GM12892 (cell line): Measurements from ENCODE around the gene CHTF18.

Experiments
- DNase-seq: peaks from one replicate; pipeline ENCODE4 v3.0.0; 2011; ENCODE audit not compliant: insufficient read length
- FAIRE-seq: peaks from 2 replicates; lab custom pipeline; 2011; peaks lifted over from hg19 to GRCh38; lab: Jason Lieb, UNC
- POLR2A ChIP-seq: IDR thresholded peaks from 2 replicates; pipeline ENCODE4 v1.6.1; 2011; ENCODE audit warnings: low read depth, low read length, control low read depth
- POLR2AphosphoS5 ChIP-seq: IDR thresholded peaks from 2 replicates; pipeline ENCODE4 v1.6.1; 2011; ENCODE audit warnings: low read depth, low read length, control low read depth
- TAF1 ChIP-seq: IDR thresholded peaks from 2 replicates; pipeline ENCODE4 v1.6.1; 2011; ENCODE audit warnings: low read depth, mild to moderate bottlenecking, control low read depth, low read length, borderline replicate concordance

The CHTF18 gene

DNA sequence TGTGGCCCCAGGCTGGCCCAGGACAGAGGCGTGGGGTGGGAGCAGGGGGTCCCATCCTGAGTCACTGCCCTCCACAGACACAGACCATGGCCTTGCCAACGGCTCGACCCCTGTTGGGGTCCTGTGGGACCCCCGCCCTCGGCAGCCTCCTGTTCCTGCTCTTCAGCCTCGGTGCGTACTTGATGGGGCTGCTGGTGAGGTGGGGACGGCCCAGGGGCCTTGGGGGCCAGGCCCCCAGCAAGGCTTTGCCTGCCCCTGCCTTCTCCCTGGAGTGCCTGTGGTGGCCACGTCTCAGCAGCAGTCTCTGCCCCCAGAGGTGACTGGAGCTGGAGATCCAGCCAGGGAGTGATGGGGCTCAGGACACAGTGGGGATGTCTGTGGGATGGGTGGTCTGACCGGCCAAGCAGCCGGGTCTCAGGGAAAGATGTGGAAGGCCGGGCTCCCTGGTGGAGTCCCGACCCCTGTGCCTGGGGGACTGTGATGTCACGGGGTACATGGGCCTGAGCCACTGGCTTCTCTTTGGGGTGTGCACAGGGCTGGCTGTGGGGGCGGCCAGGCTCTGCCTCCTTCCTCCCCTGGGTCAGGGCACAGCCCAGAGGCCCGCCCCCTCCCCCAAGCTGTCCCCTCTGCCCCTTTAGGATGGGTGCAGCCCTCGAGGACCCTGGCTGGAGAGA is 25.7 kb upstream of the CHTF18 start:
- DNase-seq (no peak), FAIRE-seq (no peak)
- no peak for TF ChIP-seq POLR2A
- no peak for TF ChIP-seq POLR2AphosphoS5
- no peak for TF ChIP-seq TAF1

DNA sequence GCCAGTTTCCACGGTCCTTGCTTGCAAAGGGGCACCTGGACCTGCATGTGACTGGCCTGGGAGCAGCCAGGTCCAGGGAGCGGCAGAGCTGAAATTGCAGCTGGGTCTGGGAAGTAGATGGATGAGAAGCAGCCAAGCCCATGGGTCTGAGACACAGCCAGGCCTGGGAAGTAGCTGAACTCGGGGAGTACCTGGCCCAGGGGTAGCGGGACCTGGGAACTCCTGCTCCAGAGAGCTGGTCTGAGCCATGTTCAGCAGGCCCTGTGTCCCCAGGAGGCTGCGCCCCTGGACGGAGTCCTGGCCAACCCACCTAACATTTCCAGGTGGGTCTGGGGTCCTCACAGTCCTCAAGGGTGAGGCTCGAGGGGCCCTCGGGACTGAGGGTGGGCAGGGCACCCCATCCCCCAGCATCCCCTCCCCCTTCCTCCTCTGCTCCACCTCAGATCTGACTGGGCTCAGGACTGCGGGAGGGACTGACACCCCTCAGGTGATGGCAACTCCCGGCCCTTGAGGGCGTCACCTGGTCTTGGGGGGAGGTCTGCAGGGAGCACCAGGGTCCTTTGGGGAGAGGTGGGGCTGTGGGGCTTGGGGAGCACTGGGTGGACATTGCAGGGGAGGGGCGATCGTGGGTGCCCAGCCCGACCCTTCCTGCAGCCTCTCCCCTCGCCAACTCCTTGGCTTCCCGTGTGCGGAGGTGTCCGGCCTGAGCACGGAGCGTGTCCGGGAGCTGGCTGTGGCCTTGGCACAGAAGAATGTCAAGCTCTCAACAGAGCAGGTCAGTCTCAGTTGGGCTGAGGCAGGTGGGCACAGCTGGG is 24.8 kb upstream of the CHTF18 start:
- TF ChIP-seq POLR2AphosphoS5, result no peak
- no peak for TF ChIP-seq POLR2A
- no peak for TF ChIP-seq TAF1
- no peak for FAIRE-seq
- DNase-seq, result no peak

DNA sequence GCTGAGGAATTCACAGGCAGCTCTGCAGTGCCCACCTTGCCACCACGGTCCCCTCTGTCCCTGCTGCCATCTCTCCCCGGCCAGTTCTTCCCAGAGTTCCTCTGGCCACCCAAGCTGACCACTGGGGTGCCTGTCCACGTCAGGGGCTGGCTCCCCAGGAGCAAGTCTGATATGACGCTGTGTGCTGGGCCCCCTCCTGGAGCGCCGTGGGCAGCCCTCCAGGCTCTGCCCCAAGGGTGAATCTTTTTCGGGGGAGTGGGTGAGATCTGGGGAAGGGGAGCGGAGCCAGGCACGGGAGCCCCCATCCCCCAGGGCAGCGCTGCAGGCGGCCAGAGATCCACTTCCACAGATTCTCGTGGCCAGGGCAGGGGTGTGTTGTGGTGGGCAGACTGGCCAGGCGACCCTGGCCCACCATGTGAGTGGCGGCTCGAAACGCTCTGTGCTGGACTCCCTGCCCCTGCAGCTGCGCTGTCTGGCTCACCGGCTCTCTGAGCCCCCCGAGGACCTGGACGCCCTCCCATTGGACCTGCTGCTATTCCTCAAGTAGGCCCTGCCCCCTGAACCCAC is 24.2 kb upstream of the CHTF18 start:
- DNase-seq (no peak), FAIRE-seq (no peak)
- TF ChIP-seq TAF1 (no peak), POLR2A (no peak), POLR2AphosphoS5 (no peak)

DNA sequence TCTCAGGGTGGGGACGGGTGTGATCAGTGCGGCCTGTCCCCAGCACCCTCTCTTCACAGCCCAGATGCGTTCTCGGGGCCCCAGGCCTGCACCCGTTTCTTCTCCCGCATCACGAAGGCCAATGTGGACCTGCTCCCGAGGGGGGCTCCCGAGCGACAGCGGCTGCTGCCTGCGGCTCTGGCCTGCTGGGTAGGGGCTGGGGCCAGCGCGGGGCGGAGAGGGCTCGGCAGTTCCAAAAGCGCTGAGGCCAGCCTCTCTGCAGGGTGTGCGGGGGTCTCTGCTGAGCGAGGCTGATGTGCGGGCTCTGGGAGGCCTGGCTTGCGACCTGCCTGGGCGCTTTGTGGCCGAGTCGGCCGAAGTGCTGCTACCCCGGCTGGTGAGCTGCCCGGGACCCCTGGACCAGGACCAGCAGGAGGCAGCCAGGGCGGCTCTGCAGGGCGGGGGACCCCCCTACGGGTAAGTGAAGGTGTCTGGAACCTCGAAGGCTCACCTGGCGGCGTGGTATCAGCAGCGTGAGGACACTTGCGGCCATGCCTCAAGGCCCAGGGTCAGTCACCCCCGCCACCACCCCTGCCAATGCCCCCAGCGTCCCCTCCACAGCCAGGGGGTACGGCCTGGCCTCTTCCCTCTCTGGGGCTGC is 23.5 kb upstream of the CHTF18 start:
- FAIRE-seq (no peak), DNase-seq (no peak)

DNA sequence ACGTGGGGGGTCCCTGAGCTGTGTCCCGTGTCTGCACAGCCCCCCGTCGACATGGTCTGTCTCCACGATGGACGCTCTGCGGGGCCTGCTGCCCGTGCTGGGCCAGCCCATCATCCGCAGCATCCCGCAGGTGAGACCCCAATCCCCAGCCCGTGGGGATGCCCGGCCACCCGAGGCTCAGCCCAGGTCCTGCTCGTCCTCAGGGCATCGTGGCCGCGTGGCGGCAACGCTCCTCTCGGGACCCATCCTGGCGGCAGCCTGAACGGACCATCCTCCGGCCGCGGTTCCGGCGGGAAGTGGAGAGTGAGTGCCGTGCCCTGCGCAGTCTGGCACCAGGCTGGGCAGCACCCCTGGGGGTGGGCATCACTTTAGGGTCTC is 22.9 kb upstream of the CHTF18 start:
- no peak for TF ChIP-seq POLR2A
- TF ChIP-seq TAF1, result no peak
- TF ChIP-seq POLR2AphosphoS5, result no peak
- FAIRE-seq, result no peak
- no peak for DNase-seq

More for the DNA sequence above, 23.5 kb upstream of the CHTF18 start:
- TF ChIP-seq POLR2AphosphoS5 (no peak), TAF1 (no peak), POLR2A (no peak)

DNA sequence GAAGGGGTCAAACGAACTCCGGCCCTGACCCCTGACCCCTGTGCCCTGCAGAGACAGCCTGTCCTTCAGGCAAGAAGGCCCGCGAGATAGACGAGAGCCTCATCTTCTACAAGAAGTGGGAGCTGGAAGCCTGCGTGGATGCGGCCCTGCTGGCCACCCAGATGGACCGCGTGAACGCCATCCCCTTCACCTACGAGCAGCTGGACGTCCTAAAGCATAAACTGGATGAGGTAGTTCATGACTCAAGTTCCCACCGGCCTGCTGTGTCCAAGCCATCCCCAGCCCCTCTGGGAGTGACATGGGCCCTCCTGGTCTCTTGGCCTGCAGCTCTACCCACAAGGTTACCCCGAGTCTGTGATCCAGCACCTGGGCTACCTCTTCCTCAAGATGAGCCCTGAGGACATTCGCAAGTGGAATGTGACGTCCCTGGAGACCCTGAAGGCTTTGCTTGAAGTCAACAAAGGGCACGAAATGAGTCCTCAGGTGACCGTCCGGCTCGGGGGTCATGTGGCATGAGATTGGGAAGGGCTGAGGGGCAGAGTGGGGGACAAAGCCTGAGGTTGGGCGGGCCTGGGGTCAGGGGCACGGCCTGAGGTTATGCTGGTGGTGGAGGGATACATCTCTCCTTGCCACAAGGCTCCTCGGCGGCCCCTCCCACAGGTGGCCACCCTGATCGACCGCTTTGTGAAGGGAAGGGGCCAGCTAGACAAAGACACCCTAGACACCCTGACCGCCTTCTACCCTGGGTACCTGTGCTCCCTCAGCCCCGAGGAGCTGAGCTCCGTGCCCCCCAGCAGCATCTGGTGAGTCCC is 22.2 kb upstream of the CHTF18 start:
- TF ChIP-seq TAF1, result no peak
- TF ChIP-seq POLR2A, result no peak
- no peak for TF ChIP-seq POLR2AphosphoS5
- DNase-seq (no peak), FAIRE-seq (no peak)

DNA sequence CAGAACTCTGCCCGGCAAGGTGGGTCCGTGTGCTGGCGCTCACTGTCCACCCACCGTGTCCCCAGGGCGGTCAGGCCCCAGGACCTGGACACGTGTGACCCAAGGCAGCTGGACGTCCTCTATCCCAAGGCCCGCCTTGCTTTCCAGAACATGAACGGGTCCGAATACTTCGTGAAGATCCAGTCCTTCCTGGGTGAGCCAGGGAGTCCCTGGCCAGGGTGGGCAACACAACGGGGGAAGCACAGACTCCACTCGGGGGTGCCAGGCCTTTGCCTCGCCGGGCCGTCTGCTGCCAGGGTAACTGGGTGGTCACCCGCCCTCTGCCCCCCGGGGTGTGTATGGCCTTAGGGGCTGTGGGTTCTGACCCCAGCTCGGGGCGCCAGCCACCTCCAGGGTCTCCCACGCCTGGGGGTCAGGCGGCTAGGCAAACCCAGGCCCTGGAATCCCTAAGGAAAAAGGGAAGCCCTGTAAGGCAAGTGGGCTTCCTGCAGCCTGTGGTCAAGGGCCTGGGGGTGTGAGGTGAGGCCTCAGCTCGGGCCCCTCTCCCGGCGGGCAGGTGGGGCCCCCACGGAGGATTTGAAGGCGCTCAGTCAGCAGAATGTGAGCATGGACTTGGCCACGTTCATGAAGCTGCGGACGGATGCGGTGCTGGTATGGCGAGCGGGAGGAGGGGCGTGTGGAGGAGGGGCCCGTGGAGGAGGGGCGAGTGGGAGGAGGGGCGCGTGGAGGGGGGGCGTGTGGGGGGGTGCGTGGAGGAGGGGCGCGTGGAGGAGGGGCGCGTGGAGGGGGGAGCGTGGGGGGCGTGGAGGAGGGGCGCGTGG is 21.4 kb upstream of the CHTF18 start:
- FAIRE-seq (no peak), DNase-seq (no peak)
- TF ChIP-seq POLR2A (no peak), POLR2AphosphoS5 (no peak), TAF1 (no peak)

DNA sequence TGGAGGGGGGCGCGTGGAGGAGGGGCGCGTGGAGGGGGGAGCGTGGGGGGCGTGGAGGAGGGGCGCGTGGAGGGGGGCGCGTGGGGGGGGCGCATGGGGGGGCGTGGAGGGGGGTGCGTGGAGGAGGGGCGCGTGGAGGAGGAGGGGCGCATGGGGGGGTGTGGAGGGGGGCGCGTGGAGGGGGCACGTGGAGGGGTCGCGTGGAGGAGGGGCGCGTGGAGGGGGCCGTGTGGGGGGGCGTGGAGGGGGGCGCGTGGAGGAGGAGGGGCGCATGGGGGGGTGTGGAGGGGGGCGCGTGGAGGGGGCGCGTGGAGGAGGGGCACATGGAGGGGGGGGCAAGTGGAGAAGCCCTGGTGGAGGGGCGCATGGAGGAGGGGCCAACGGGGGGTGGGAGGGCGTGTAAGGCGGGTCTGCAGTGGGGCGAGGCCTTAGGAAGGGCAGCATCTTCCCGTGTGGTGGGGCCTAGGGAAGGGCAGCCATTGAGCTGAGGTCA is 20.6 kb upstream of the CHTF18 start:
- no peak for DNase-seq

DNA sequence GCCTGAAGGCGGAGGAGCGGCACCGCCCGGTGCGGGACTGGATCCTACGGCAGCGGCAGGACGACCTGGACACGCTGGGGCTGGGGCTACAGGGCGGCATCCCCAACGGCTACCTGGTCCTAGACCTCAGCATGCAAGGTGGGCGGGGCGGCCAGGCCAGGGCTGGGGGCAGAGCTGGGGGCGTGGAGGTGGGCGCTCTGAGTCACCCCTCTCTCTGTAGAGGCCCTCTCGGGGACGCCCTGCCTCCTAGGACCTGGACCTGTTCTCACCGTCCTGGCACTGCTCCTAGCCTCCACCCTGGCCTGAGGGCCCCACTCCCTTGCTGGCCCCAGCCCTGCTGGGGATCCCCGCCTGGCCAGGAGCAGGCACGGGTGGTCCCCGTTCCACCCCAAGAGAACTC is 20.0 kb upstream of the CHTF18 start:
- DNase-seq (no peak), FAIRE-seq (no peak)
- no peak for TF ChIP-seq POLR2A
- TF ChIP-seq TAF1, result no peak
- TF ChIP-seq POLR2AphosphoS5, result no peak

More for the DNA sequence above, 20.6 kb upstream of the CHTF18 start:
- FAIRE-seq, result no peak
- TF ChIP-seq POLR2AphosphoS5, result no peak
- no peak for TF ChIP-seq POLR2A
